Fibroblast of lung (primary cell): ENCODE measurements around the gene CASKIN2. TPM values are rescaled to one million over a fixed set of nuclear protein-coding genes. Genes with fewer than 3 reads are reported as not detected.

ENCODE experiments used
- DNase-seq, 2 donors: peaks; one replicate each; pipeline versions ENCODE4 v3.0.0 to v3.0.0-alpha.2; 2010; ENCODE audit warnings: low read depth in 2 of 2
- H2AFZ ChIP-seq: 2 replicates; pipeline ENCODE4 v1.5.1; 2012; ENCODE audit warnings: low read length, control low read depth, inconsistent platforms
- H3K27ac ChIP-seq: 2 replicates; pipeline ENCODE4 v1.5.1; 2011; ENCODE audit warnings: low read length, control low read depth; ENCODE audit not compliant: insufficient read depth
- H3K27me3 ChIP-seq: 2 replicates; pipeline ENCODE4 v1.5.1; 2011; ENCODE audit warnings: mild to moderate bottlenecking, low read length; ENCODE audit not compliant: control insufficient read depth, insufficient read depth
- H3K36me3 ChIP-seq: 2 replicates; pipeline ENCODE4 v1.5.1; 2011; ENCODE audit warnings: low read length; ENCODE audit not compliant: control insufficient read depth, insufficient read depth
- H3K4me1 ChIP-seq: 2 replicates; pipeline ENCODE4 v1.5.1; 2011; ENCODE audit warnings: low read length; ENCODE audit not compliant: control insufficient read depth, insufficient read depth; ENCODE audit errors: extremely low read depth
- H3K4me2 ChIP-seq: 2 replicates; pipeline ENCODE4 v1.5.1; 2011; ENCODE audit warnings: low read length, control low read depth; ENCODE audit not compliant: insufficient read depth; ENCODE audit errors: extremely low read depth
- H3K4me3 ChIP-seq, 4 experiments: fragments of 200-600 bp in 1 of 4; sonication (generic) in 1 of 4; replicated peaks in 1 of 4; 2 replicates each; pipeline ENCODE4 v1.5.1; 2011 to 2016; ENCODE audit warnings: low read length in 4 of 4, low read depth in 3 of 4, mild to moderate bottlenecking in 3 of 4, control low read depth in 2 of 4, inconsistent platforms in 1 of 4, mixed read lengths in 1 of 4; ENCODE audit not compliant: insufficient read depth in 1 of 4; ENCODE audit errors: control extremely low read depth in 1 of 4
- H3K79me2 ChIP-seq: 2 replicates; pipeline ENCODE4 v1.5.1; 2012; ENCODE audit warnings: mild to moderate bottlenecking, low read length, inconsistent platforms; ENCODE audit not compliant: control insufficient read depth, insufficient read depth
- H3K9ac ChIP-seq: 2 replicates; pipeline ENCODE4 v1.5.1; 2011; ENCODE audit warnings: mild to moderate bottlenecking, low read length, control low read depth; ENCODE audit not compliant: insufficient read depth
- H3K9me3 ChIP-seq: 2 replicates; pipeline ENCODE4 v1.5.1; 2012; ENCODE audit warnings: low read depth, low read length; ENCODE audit not compliant: control insufficient read depth, insufficient read depth
- H4K20me1 ChIP-seq: 2 replicates; pipeline ENCODE4 v1.5.1; 2011; ENCODE audit warnings: low read length; ENCODE audit not compliant: control insufficient read depth, insufficient read depth; ENCODE audit errors: extremely low read depth
- EZH2 ChIP-seq: IDR thresholded peaks from 2 replicates; pipeline ENCODE4 v1.5.1; 2012; ENCODE audit warnings: low read length, control low read depth, mild to moderate bottlenecking; ENCODE audit errors: missing control alignments
- polyA plus RNA-seq, 2 donors: library from polyadenylated mRNA; depleted of rRNA in 1 of 2; stranded (reverse) in 1 of 2; unstranded in 1 of 2; fragments of >200 nt; gene quantifications; 2 replicates each; pipeline ENCODE4 v1.2.1, GENCODE V29; 2011 to 2012; ENCODE audit warnings: missing spikeins in 1 of 2
- total RNA-seq: library from RNA; depleted of rRNA; stranded (reverse); fragments of >200 nt; gene quantifications from 2 replicates; pipeline ENCODE4 v1.2.1, GENCODE V29; 2014
- TF ChIP-seq, protein P1 (sequence below), 2 donors: IDR thresholded peaks in 1 of 2; conservative IDR thresholded peaks in 1 of 2; 1 replicate in 1 of 2; 2 replicates in 1 of 2; pipeline ENCODE4 v1.5.1; 2011 to 2012; ENCODE audit warnings: low read length in 2 of 2, control low read depth in 1 of 2, inconsistent platforms in 1 of 2, low read depth in 1 of 2, mild to moderate bottlenecking in 1 of 2

The CASKIN2 gene
- total and polyA plus RNA-seq, 2 donors (not counting 1 experiment from before 2014, with no cell fraction given), result 3.4 to 8.3 TPM

DNA sequence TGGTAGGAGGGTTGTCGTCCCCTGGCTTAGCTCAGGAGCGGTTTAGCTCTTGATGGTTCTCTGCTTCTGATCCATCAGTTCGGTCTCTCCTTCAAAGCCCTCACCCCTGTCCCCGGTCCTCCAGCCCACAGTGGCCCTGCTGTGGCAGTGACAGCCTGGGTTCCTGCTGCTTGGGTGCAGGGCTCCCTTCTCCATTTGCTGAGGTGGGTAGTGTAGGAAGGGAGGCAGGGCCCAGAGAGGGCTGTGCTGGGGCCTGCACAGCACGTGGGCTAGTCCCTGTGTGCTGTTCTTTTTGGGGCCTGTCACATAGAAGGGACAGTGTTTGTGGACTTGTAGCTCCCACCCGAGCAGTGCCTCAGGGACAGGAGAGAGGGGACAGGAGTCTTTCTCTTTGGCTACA lies 40.6 kb downstream of the CASKIN2 start:
- no peak for TF ChIP-seq EZH2
- TF ChIP-seq, protein P1, sequence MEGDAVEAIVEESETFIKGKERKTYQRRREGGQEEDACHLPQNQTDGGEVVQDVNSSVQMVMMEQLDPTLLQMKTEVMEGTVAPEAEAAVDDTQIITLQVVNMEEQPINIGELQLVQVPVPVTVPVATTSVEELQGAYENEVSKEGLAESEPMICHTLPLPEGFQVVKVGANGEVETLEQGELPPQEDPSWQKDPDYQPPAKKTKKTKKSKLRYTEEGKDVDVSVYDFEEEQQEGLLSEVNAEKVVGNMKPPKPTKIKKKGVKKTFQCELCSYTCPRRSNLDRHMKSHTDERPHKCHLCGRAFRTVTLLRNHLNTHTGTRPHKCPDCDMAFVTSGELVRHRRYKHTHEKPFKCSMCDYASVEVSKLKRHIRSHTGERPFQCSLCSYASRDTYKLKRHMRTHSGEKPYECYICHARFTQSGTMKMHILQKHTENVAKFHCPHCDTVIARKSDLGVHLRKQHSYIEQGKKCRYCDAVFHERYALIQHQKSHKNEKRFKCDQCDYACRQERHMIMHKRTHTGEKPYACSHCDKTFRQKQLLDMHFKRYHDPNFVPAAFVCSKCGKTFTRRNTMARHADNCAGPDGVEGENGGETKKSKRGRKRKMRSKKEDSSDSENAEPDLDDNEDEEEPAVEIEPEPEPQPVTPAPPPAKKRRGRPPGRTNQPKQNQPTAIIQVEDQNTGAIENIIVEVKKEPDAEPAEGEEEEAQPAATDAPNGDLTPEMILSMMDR (conservative IDR thresholded peaks at IDR 0.05 in 1 of 2, IDR thresholded peaks at IDR 0.05 in 1 of 2; ENCODE audit: low read depth in 1 of 2, low read length in 2 of 2), result no peak
- no peaks in the 10 kb centered on the region for H3K27me3 ChIP-seq
- H3K4me2 ChIP-seq, result no peak overlapping the region
- H3K9ac ChIP-seq, result no peak overlapping the region
- H3K4me1 ChIP-seq, result peaks cover 14% of the 10 kb centered on the region
- H3K79me2 ChIP-seq, result no peaks in the 10 kb centered on the region
- H4K20me1 ChIP-seq, result no peaks in the 10 kb centered on the region
- H3K4me3 ChIP-seq, result no peak overlapping the region
- no peaks in the 10 kb centered on the region for H3K36me3 ChIP-seq
- no peak for DNase-seq
- H3K9me3 ChIP-seq, result no peaks in the 10 kb centered on the region
- no peak overlapping the region for H3K27ac ChIP-seq
- H2AFZ ChIP-seq, result no peak overlapping the region

DNA sequence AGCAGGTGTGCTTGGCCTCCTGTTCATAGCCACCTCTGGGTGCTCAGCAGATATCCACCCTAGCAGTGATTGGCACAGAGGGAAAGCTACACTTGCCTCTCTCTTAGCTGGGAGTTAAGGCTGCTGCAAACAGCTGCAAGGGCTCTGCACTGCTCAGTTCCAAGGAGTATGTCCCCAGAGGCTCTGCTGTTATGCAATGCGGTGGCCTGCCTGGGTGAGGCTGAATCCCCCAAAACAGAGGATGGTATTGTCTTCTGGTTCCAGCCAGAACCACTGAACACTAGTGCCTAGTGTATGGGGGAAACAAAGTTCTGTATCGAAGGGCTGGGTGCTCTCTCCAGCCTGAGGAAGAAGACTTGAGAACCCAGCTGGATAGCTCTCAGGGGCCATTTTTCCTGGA lies 42.1 kb downstream of the CASKIN2 start:
- Histone ChIP-seq H2AFZ (no peak overlapping the region), H3K9ac (no peak overlapping the region), H3K27me3 (no peaks in the 10 kb centered on the region), H3K79me2 (no peaks in the 10 kb centered on the region), H3K4me3 (no peak overlapping the region), H3K27ac (no peak overlapping the region), H3K36me3 (no peaks in the 10 kb centered on the region), H3K9me3 (no peaks in the 10 kb centered on the region), H3K4me2 (no peak overlapping the region), H3K4me1 (peaks cover 14% of the 10 kb centered on the region), H4K20me1 (no peaks in the 10 kb centered on the region)
- DNase-seq, result no peak
- no peak for TF ChIP-seq EZH2
- TF ChIP-seq, protein P1 (conservative IDR thresholded peaks at IDR 0.05 in 1 of 2, IDR thresholded peaks at IDR 0.05 in 1 of 2; ENCODE audit: low read depth in 1 of 2, low read length in 2 of 2), result no peak

DNA sequence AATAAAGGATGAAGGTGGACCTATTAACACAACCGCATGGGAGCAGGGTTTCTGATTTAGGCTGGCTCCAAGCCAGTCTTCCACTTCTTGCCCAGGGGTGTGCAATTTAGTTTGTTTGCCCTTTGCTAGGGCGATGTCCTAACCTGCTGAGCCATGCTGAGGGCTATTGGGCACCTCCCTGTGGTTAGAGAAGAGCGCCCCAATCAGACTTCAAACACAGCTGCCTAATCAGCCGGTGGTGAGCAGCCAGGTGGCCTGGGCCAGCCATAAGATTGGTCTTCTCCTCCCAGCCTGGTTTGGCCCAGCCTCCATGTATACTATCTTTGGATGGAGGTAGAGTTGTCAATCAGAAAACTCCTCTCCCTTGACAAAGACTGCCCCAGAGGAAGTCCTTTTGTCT lies 43.2 kb downstream of the CASKIN2 start:
- H3K79me2 ChIP-seq, result no peaks in the 10 kb centered on the region
- DNase-seq, result no peak
- H3K36me3 ChIP-seq, result no peaks in the 10 kb centered on the region
- peaks cover 14% of the 10 kb centered on the region for H3K4me1 ChIP-seq
- no peak overlapping the region for H3K9ac ChIP-seq
- H3K27ac ChIP-seq, result no peak overlapping the region
- H3K4me2 ChIP-seq, result no peak overlapping the region
- no peak overlapping the region for H2AFZ ChIP-seq
- no peaks in the 10 kb centered on the region for H3K9me3 ChIP-seq
- H3K4me3 ChIP-seq, result no peak overlapping the region
- H3K27me3 ChIP-seq, result no peaks in the 10 kb centered on the region
- TF ChIP-seq, protein P1 (conservative IDR thresholded peaks at IDR 0.05 in 1 of 2, IDR thresholded peaks at IDR 0.05 in 1 of 2; ENCODE audit: low read depth in 1 of 2, low read length in 2 of 2), result no peak
- TF ChIP-seq EZH2, result no peak
- no peaks in the 10 kb centered on the region for H4K20me1 ChIP-seq
